GM21528 (cell line): Measurements from ENCODE around the gene RPS19BP1.
"Not testable (repeated sequence)": the region's sequence is repeated elsewhere in the genome, so short reads cannot be mapped to it uniquely, and the experiment has no call there.

Source experiments
- ATAC-seq: cut with Tn5 transposase; IDR thresholded peaks from one replicate; pipeline ENCODE4 v1.9.1; 2021; ENCODE audit warnings: mild to moderate bottlenecking, moderate library complexity; ENCODE audit not compliant: unreplicated experiment, low FRiP score

Gene RPS19BP1

DNA sequence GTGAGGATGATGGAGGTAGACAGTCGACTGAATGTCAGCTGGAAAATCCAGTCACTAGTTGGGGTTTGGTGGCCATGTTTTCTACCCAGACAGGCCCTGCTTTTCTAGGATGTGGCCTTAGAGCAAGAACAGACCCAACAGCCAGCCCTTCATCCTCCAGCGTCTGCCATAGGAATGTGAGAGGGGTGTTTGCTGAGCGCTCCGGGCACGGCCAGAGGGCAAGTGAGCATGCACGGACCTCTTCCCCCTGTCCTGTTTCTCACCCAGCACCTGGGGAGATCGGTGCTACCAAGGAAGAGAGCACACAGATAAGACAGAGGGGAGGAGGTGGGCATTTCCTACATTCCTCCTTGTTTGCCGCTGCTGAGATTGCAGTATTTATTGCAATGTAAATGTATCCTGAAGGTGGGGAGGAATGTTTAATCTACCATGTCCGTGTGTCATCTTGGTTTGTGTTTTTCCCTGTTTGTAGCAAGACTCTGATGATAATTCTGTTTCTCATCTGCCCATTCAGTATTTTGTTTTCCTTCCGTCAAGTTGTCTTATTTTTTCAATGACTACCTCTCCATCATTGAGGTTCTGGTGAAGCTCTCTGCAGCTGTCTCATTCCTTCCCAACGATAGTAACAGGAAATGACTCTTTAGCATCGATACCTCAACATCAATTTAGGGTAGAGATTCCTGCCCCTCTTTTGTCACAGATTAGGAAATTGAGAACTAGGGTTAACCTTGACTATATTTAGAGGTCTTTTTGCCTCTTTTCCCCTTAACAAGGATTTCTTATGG lies 17.1 kb downstream of the RPS19BP1 start:
- ATAC-seq: no peak

DNA sequence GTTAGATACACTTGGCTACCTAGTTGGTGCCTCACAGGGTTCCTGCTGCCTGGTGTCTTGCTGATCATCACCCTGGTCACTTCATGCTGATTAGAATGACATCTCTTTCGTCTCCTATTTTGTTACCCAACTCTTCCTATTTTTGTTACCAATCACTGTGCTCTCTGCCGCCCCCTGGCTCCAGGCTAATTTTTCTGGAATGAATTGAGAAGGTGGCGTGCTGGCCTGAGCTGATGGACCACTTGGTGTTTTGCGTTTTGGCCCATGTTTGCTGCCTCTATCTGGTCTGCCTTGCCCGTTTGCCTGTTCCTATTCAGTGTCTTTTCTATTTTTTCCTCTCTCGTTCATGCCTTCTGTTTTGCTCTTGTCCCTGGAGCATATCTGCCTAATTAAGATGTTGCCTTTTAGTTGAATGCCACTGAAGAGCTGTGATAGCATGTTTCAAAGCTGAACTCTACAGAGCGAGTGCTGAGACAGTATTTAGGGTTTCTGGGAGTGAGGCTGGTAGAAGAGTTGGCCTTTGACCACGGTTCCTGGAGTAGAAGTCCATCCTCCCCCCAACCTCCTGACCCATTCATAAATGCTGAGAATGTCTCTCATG lies 18.1 kb downstream of the RPS19BP1 start:
- no peak for ATAC-seq

DNA sequence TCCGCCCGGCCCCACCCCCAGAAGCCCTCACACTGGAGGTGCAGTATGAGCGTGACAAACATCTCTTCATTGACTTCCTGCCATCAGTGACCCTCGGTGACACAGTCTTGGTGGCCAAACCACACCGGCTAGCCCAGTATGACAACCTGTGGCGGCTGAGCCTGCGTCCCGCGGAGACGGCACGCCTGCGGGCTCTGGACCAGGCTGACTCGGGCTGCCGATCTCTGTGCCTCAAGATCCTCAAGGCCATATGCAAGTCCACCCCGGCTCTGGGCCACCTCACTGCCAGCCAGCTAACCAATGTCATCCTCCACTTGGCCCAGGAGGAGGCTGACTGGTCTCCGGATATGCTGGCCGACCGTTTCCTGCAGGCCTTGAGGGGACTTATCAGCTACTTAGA lies 18.8 kb downstream of the RPS19BP1 start:
- ATAC-seq: no peak

DNA sequence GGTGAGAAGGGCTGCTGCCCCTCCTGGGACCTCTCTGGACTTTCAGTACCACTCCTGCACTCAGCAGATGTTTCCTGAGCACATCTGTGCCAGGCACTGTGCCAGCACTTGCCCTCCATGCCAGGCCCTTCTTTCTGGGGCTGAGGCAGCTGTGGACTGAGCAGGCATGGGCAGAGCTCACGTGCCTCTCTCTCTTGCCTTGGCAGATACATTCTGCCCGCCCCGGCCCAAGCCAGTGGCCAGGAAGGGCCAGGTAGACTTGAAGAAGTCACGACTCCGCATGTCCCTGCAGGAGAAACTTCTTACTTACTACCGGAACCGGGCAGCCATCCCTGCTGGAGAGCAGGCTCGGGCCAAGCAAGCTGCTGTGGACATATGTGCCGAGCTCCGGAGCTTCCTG lies 20.5 kb downstream of the RPS19BP1 start:
- ATAC-seq: no peak

DNA sequence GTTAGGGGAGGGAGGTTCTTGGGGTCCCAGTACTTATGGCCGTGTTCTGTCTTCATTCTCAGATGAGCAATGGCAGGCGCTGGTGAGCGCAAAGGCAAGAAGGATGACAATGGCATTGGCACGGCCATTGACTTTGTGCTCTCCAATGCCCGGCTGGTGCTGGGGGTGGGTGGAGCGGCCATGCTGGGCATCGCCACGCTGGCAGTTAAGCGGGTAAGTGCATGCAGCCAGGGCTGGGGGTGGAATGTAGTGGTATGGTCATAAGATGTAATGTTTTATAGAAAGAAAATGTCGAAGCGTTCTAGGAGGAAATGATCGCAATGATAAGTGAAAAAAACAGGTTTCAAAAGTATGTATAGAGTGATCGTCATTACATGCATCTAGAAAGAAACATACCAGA lies 21.3 kb downstream of the RPS19BP1 start:
- ATAC-seq: no peak

DNA sequence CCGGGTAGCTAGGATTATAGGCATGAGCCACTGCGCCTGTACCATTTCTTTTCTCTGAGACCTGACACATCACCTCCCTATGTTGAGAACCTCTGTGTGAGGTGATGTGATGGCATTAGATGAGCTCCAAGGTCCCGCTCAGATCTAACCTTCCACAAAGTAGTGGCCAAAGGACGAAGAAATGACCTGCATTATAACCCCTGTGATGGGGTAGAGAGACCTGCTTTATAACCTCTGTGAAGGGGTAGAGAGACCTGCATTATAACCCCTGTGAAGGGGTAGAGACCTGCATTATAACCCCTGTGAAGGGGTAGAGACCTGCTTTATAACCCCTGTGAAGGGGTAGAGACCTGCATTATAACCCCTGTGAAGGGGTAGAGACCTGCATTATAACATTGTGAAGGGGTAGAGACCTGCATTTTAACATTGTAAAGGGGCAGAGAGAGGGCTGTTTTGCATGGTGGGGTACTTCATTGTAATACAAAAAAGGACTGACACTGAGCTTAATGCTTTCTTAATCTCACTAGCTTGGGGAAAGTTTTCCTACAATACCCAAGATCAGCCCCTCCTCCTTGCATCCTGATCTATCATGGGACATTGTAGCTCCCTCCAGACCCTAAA lies 21.9 kb downstream of the RPS19BP1 start:
- ATAC-seq: no peak

DNA sequence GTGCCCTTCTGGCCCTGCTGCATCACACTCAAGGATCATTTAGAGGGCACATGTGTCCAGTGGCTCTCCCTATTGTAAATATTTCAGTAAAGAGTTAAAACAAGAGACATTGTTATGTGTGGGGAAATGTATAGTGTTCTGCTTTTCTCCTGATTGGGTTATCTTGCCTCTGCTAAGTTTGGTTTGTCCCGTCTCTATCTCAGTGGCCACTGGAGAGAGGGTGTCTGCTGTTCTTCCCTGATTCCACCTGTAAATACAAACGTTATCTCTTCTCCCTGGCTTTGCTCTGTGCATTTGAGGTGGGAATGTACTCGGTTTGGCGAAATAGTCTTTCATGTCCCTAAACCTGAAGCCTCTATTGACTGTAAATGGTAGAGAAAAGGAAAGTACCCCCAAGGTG lies 24.2 kb downstream of the RPS19BP1 start:
- ATAC-seq: no peak

DNA sequence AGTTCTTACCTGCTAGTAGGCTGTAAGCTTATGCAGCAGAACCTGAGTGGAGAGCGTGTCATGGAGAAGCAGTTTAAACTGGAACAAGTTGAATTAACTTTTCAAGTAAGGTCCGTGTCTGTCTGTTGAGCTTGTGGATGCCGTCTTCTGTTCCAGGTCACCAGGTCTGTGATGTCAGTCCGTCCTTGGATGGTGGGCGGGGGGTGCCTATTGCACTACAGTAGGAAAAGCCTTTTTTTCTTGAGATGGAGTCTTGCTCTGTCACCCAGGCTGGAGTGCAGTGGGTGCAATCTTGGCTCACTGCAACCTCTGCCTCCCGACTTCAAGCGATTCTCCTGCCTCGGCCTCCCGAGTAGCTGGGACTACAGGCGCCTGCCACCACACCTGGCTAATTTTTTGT lies 25.5 kb downstream of the RPS19BP1 start:
- not testable (repeated sequence) for ATAC-seq

DNA sequence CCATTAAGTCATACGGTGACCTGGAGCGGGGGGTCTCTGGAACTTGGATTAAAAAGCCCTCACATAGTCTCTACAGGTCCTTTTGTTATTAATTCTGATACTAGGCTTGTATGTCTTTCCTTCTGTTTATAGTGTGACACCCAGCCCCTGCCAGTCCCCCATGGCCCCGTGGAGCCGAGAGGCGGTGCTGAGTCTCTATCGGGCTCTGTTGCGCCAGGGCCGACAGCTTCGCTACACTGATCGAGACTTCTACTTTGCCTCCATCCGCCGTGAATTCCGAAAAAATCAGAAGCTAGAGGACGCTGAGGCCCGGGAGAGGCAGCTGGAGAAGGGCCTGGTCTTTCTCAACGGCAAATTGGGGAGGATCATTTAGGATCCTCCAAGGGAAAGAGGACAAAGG lies 28.5 kb downstream of the RPS19BP1 start:
- no peak for ATAC-seq

DNA sequence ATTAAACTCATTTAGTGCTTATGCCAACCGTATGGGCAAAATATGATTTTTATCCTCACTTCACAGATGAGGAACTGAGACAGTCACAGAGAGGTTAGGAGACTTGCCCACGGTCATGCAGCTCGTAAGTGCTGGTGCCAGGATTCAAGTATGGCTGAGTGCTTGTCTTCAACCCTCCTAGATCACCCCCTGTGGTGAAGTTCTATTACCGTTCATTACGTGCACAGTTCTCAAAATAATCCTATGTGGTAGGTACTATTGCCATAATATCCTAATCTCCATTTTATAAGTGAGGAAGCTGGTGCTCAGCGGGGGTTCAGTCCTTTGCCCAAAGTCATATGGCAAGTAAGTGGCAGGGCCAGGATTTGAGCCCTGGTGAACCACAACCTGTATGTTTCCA lies 28.9 kb downstream of the RPS19BP1 start:
- ATAC-seq: no peak

DNA sequence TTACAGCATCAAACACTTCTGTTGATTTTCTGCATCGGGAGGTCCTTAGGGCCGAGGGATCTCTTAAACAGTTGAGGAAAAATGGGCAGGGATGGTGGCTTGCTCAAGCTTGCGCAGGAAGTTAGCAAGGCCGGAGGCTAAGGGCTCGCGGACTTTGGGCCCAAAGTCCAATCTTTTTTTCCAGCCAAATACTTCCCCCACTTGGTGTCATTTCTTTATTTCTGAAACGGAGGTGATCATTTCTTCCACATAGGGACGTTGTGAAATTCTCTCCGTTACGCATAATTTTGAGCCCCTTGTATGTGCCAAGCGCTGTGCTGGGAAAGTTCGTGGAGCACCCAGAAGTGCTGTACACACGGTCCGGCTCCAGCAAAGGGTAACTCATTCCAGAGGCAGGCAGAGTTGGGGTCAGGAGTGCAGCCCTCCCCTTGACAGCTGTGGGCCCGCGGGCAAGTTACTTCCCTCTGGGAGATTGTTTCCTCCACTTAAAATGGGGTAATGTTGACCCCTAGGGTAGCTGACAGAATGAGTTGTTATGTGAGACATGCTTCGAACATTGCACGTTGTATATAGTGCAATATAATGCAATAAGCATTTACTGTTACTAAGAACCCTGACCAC lies 29.6 kb downstream of the RPS19BP1 start:
- no peak for ATAC-seq

DNA sequence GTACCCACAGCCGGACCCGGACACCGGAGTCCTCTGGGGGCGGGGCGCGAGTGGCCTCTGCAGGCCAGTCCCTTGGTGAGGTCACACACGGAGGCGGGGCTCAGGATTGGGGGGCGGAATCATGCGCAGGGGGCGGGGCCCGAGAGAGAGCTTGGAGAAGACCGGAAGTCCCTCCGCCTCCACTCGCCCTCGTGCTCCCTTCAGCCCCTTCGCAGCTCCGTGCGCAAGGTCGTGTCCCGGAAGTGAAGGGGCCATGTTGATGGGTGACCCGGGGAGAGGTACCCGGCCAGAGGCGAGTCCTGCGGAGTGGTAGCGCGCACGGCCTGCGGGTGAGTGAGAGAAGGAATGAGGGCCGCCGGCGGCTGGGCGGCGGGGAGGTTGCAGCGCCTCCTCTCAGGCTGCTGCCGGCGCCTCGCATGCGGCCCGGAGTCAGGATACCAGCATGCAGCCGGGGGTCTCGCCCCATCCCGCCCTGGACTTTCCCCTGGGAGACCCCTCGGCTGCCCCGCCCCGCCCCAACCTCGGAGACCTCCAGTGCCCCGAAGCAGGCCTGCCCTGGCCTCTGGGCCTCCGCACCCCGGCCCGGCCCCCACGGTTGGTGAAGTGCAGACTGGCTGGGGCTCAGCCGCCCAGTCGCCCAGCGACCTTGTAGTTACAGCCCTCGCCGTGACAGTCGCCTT lies 30.3 kb downstream of the RPS19BP1 start, which contains the start of gene MIEF1:
Gene MIEF1 (plus strand): TSS at position 182 of the 680 bp plus-strand sequence. CDS start 9,005 bp downstream, outside the sequence.
- ATAC-seq: peak; percentile 73

DNA sequence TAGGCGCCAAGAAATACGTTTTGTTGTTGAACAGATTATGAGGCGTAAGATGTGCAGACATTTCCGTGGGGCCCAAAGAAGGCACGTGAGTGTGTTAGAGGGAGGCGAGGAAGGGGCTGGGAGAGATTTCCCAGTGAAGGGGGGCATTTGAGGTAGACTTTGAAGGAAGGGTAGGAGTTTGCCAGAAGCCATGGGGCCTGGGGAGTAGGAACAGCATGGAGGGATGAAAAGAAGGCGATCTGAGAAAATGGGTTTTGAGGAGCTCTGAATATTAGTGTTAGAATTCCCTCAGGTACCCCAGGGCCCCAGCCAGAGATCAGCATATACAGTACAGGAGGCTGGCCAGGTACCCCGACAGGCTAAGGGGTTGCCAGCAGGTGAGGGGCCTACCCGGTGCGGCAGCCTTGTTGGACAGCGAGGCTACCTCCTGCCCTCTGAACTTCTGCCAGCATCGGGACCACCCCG lies 30.9 kb downstream of the RPS19BP1 start:
- no peak for ATAC-seq

DNA sequence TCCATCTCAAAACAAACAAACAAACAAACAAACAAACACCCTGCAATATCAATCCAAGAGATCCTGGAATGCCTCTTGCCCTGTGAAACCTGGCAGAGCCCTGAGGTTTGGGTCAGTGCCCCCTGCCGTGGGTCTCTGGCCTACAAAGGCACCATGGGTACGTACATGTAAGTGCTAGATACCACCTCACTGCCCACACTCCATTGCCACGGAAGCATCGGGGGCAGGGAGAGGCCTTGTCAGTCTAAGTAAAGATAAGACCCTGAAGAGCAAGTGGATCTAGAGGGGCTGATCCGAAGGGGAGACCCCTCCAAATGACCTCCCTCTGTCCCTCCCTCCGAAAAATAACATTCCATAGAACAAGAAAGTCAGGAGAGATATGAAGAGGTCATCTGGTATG lies 32.4 kb downstream of the RPS19BP1 start:
- no peak for ATAC-seq

DNA sequence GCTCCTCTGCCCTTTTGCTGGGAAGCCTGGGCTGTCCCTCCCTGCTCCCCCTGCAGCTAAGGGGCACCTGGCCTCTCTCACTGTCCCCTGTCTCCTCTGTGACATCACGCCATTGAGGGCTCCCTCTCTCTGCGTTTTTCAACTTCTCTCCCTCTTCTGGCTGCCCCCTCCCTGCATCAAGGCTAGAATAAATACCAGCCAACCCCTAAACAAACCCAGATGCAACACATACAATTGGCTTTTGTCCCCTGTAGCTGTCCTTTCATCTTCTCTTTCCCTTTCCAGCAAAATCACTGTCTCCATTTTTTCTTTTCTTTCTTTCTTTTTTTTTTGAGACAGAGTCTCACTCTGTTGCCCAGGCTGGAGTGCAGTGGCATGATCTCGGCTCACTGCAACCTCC lies 33.7 kb downstream of the RPS19BP1 start:
- no peak for ATAC-seq

DNA sequence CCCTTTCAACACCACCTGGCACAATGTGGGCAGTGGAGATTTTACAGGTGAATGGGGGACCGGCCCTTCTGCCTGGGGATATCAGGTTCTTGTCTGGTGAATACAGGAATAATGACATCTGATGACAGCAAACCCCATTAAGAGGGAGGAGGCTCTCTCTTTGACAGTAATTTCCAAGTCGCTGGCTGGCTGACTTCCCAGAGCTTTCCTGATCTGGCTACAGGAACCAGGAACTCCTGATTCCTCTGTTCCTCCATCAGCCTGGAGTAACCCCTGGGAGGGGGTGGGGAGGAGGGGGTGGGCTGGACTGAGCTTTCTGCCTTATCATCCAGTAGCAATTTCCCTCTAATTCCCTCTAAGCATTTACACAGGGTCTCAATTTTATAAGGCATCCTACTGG lies 34.2 kb downstream of the RPS19BP1 start:
- ATAC-seq: no peak

DNA sequence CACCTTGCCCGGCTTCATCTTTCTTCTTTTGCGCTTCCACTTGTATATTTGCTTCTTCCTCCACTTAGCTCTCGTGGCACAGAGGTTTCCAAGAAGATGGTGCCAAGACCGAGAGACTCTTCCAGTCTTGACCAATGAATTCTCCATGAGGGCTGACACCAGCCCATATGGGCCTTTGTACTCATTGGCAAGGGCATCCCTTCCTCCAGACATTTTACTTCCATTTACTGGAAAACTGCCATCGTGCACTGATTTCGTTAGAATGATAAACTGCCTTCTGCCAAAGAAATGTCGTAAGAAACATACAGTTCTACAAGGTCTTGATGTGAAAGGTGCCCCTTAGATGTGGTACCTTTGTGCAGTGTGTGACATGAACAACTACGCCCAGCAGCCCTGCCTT lies 35.1 kb downstream of the RPS19BP1 start:
- no peak for ATAC-seq

DNA sequence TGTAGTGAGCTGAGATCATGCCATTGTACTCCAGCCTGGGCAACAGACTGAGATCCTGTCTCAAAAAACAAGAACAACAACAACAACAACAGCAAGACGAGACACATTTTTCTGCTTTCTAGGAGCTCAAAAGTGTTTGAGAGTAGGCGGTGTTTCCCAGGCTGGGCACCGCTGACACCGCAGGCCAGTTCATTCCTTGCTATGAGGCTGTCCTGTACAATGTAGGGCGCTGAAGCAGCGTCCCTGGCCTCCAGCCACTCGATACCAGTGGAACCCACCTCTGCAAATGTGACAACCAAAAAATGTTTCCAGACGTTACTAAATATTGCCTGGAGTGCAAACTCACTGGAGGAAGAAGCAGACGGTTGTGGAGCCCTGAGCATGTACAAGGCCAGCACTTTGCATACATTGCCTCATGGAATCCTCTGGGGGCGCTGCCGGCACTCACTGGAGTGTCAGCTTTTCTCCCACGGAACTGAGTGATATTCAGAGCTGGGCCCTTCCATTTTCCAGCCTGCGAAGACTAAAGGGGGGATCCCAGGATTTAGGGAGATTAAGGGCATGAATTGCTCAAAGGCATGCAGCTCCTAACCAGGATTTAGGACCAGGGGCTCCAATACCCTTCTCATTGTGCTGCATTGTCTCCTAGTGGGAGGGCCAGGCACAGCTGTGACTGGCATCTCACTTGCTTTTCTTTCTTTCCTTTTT lies 36.3 kb downstream of the RPS19BP1 start:
- no peak for ATAC-seq

DNA sequence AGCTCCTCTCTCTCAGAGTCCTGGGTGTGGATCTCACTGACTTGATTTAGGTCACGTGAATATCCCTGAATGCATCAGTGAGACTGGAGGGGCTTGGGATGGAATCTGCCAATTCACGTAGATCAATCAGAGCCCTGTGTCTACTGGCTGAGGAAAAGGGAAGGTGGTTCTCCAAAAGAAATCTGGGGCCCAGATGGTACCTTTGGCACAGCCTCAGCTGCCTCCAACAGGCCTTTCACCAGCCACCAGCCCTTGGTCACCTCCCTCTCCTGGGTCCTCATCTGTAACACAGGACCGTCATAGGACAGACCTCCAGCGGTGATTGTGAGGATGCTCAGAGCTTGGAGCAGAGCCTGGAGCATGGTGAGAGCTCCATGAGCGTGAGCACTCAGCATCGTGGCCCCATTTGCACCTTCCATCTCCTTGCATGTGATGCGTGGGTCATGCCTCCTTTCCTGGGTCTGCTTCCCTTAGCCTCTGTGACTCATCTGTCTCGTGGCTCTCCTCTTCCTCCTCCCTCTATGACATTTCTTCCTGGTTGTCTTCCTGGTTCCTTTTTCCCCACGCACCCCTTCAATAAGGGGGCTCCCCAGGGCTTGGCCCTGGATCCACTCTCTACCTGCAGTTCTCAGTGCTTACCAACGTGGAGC lies 38.0 kb downstream of the RPS19BP1 start:
- ATAC-seq: no peak

DNA sequence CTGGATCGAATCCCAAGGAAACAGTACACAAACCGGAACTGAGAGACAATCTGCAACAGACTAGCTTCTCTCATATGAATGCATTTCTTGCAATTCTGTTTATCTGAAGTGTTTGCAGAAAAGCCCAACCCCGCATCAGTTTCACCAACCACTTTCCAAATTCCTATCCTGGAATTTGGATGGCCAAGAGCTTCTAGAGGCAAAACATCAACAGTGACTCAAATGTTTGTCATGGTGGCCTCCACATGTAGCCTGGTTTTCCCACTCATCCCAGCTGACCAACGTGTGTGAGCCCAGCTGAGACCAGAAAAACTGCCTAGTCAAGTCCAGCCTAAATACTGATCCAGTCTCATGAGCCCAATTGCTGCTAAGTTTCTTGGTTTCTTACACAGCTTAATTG lies 38.8 kb downstream of the RPS19BP1 start:
- no peak for ATAC-seq
